K562 (cell line): ENCODE measurements around the gene GHITM. TPM values are rescaled to one million over a fixed set of nuclear protein-coding genes. Genes with fewer than 3 reads are reported as not detected.
A peak's percentile ranks its signal among the peaks of the same experiment; 100 is the strongest.

Experiments
- ATAC-seq: fragments of 200-7000 bp; cut with Tn5 transposase; 3 replicates; pipeline ENCODE4 v1.9.1; 2020; ENCODE audit warnings: moderate library complexity
- BruUV-seq: library from RNA; stranded (reverse); fragments of 400-500 nt; replicated peaks from 2 replicates; lab custom pipeline; 2021; lab: Mats Ljungman, UMichigan
- CTCF ChIA-PET: fragments of 300-600 bp; formaldehyde crosslinking; extraction: SDS; loops from one replicate; lab custom pipeline; 2021; ENCODE audit warnings: low intra/inter-chr PET ratio; lab: Yijun Ruan, JAX
- POLR2A ChIA-PET: fragments of 300-600, 350-650 bp; sonication (Branson Sonifier 250); formaldehyde crosslinking; extraction: SDS; loops from one replicate; lab custom pipeline; 2021; ENCODE audit warnings: antibody characterized with exemption, inconsistent platforms; lab: Yijun Ruan, JAX
- DNase-seq, 4 experiments: peaks; one replicate each; pipeline versions ENCODE4 v3.0.0 to v3.0.0-alpha.2; 2011 to 2018; ENCODE audit warnings: low spot score in 3 of 4, mixed read lengths in 3 of 4; ENCODE audit errors: extremely low read depth in 1 of 4
- FAIRE-seq: peaks from 2 replicates; lab custom pipeline; 2011; peaks lifted over from hg19 to GRCh38; lab: Jason Lieb, UNC
- H2AFZ ChIP-seq: 2 replicates; pipeline ENCODE4 v1.6.0; 2011; ENCODE audit warnings: low read depth, low read length, control low read depth, inconsistent platforms
- H3K27ac ChIP-seq: fragments of 200-600 bp; 3 replicates; pipeline ENCODE4 v1.8.0; 2011; ENCODE audit warnings: low read depth, mild to moderate bottlenecking, control low read depth, inconsistent platforms, low read length, moderate library complexity, mixed read lengths; ENCODE audit errors: extremely low read depth
- H3K27me3 ChIP-seq, 2 experiments: fragments of 300-600 bp in 1 of 2; 2 replicates in 1 of 2; 3 replicates in 1 of 2; pipeline versions ENCODE4 v1.6.0 to v1.8.0; 2011; ENCODE audit warnings: inconsistent platforms in 2 of 2, low read length in 2 of 2, mild to moderate bottlenecking in 1 of 2, mixed read lengths in 1 of 2, moderate library complexity in 1 of 2; ENCODE audit not compliant: control insufficient read depth in 2 of 2, insufficient read depth in 2 of 2
- H3K36me3 ChIP-seq: fragments of 300-600 bp; 3 replicates; pipeline ENCODE4 v1.8.0; 2011; ENCODE audit warnings: mild to moderate bottlenecking, low read length, inconsistent platforms; ENCODE audit not compliant: control insufficient read depth, insufficient read depth
- H3K4me1 ChIP-seq, 2 experiments: fragments of 200-600 bp in 1 of 2; replicated peaks in 1 of 2; 2 replicates in 1 of 2; 3 replicates in 1 of 2; pipeline versions ENCODE4 v1.5.1 to v1.8.0; 2011; ENCODE audit warnings: inconsistent platforms in 2 of 2, low read length in 2 of 2, mild to moderate bottlenecking in 1 of 2, mixed read lengths in 1 of 2, moderate library complexity in 1 of 2; ENCODE audit not compliant: control insufficient read depth in 2 of 2, insufficient read depth in 2 of 2
- H3K4me2 ChIP-seq: 2 replicates; pipeline ENCODE4 v1.6.1; 2011; ENCODE audit warnings: low read length, control low read depth, inconsistent platforms, mixed read lengths; ENCODE audit not compliant: insufficient read depth
- H3K4me3 ChIP-seq: fragments of 200-600 bp; sonication (generic), shearing (Covaris generic); 2 replicates; pipeline ENCODE4 v1.5.1; 2016; ENCODE audit warnings: control low read depth, inconsistent platforms
- H3K79me2 ChIP-seq: fragments of 200-600 bp; 3 replicates; pipeline ENCODE4 v1.8.0; 2011; ENCODE audit warnings: low read length, inconsistent platforms; ENCODE audit not compliant: control insufficient read depth, insufficient read depth
- H3K9ac ChIP-seq, 2 experiments: 2 replicates each; pipeline versions ENCODE4 v1.6.0 to v1.6.1; 2011; ENCODE audit warnings: low read depth in 2 of 2, low read length in 2 of 2, control low read depth in 1 of 2, inconsistent platforms in 1 of 2, mild to moderate bottlenecking in 1 of 2, mixed read lengths in 1 of 2; ENCODE audit not compliant: insufficient read depth in 1 of 2
- H3K9me1 ChIP-seq: one replicate; pipeline ENCODE4 v1.6.0; 2011; ENCODE audit warnings: inconsistent platforms, mild to moderate bottlenecking, low read length, moderate library complexity; ENCODE audit not compliant: control insufficient read depth, insufficient read depth
- H3K9me3 ChIP-seq: replicated peaks from 2 replicates; pipeline ENCODE4 v1.5.1; 2011; ENCODE audit warnings: low read depth, low read length, inconsistent platforms; ENCODE audit not compliant: control insufficient read depth, insufficient read depth
- H4K20me1 ChIP-seq: replicated peaks from 2 replicates; pipeline ENCODE4 v1.6.1; 2011; ENCODE audit warnings: low read length, inconsistent platforms, mixed read lengths; ENCODE audit not compliant: control insufficient read depth, insufficient read depth
- HOMEZ ChIP-seq: fragments of 250-450 bp; sonication (Bioruptor Pico); IDR thresholded peaks from 2 replicates; pipeline ENCODE4 v1.4.0; 2020; ENCODE audit warnings: mild to moderate bottlenecking, moderate library complexity
- KLF13 ChIP-seq: fragments of 450-650 bp; IDR thresholded peaks from 2 replicates; pipeline ENCODE4 v1.6.1; 2016; ENCODE audit warnings: missing genetic modification characterization, low read depth, mild to moderate bottlenecking, missing compliant biosample characterization, moderate library complexity, borderline replicate concordance
- ZFX ChIP-seq: sonication (generic); formaldehyde crosslinking; IDR thresholded peaks from 2 replicates; pipeline ENCODE4 v1.8.0; 2022; ENCODE audit warnings: mild to moderate bottlenecking, missing genetic modification reagents, moderate library complexity
- ZNF134 ChIP-seq: fragments of 250-450 bp; sonication (Bioruptor Pico); conservative IDR thresholded peaks from 2 replicates; pipeline ENCODE4 v1.4.0; 2020
- WGBS: fragments of 100-300 bp; shearing (Covaris generic); methylation state at CpG from one replicate; pipeline ENCODE4 v1.1.6; 2016; ENCODE audit warnings: low coverage, mixed read lengths; ENCODE audit not compliant: insufficient coverage; ENCODE audit errors: missing lambda C conversion rate; 5-methylcytosine and 5-hydroxymethylcytosine counted together
- in situ Hi-C: fragments of 300-500 bp; cut with MboI; formaldehyde crosslinking; loops from 4 replicates; pipeline ENCODE4 v1.15.0; 2018; ENCODE audit warnings: inconsistent platforms, mixed read lengths
- intact Hi-C: fragments of 100-400 bp; cut with micrococcal nuclease; formaldehyde crosslinking; loops from 2 replicates; pipeline ENCODE4 v1.14.2; 2022
- polyA plus RNA-seq, 8 experiments: library from polyadenylated mRNA; depleted of rRNA in 4 of 8; stranded (reverse) in 5 of 8; unstranded in 3 of 8; fragments of >200 nt; fragmentation: Nextera tagmentation in 2 of 8; fragmentation: Illumina TruSeq in 1 of 8; extraction: Ambion mirVana in 2 of 8; extraction: Trizol in 1 of 8; gene quantifications; 2 replicates each; pipeline versions ENCODE4 v1.2.1 to v1.2.3, GENCODE V29; 2011 to 2014; ENCODE audit warnings: inconsistent platforms in 1 of 8, missing spikeins in 1 of 8
- total RNA-seq, 7 experiments: library from RNA; depleted of rRNA in 6 of 7; stranded (reverse); fragments of >200 nt in 6 of 7; fragmentation: Illumina TruSeq in 2 of 7; extraction: Trizol in 2 of 7; gene quantifications; 2 replicates each; pipeline versions ENCODE4 v1.2.1 to v1.2.3, GENCODE V29; 2011 to 2021; ENCODE audit warnings: low replicate concordance in 1 of 7

The GHITM gene
- total and polyA plus RNA-seq, 9 of the 15 experiments (the other 6 are each of a cell fraction or from before 2014, with no cell fraction given): 322 to 1,258 (median 386) TPM

- peak overlapping the region; percentile 39 for H3K4me2 ChIP-seq
- WGBS: 2% methylated on average over 5 of the region's 5 CpGs
- no TSS peak for BruUV-seq
Observed at GRCh38 chr10:84193846-84194423, 54.6 kb downstream of the GHITM start.

More at GRCh38 chr10:84193846-84194423, 54.6 kb downstream of the GHITM start:
- ChIA-PET POLR2A (interaction anchor here (0.7 to 2.1 kb wide), 5 partner anchors 9 to 54 kb away, joined by 3 to 8 read pairs (median 4); partner anchors contain the start of gene GHITM), CTCF (no interaction called here)
- H4K20me1 ChIP-seq: peaks cover 6% of the 10 kb centered on the region; the same call in 1 of the 2 replicates
- intact Hi-C loops (no loop called here), in situ Hi-C loops (no loop called here)
- H2AFZ ChIP-seq: peak overlapping the region; percentile 61
- DNase-seq (no peak), ATAC-seq (no peak), FAIRE-seq (no peak)
- no peaks in the 10 kb centered on the region for H3K9me3 ChIP-seq
- peaks cover 0 to 16% of the 10 kb centered on the region in 2 experiments; a peak in 3 of 5 replicates for H3K4me1 ChIP-seq
- H3K9me1 ChIP-seq: no peaks in the 10 kb centered on the region
- 0 out of 2 replicates have a peak, but pooled peaks have one; percentile 79 for TF ChIP-seq KLF13 (tag)
- TF ChIP-seq ZFX (CRISPR knock-in tag): no peak
- TF ChIP-seq HOMEZ: no peak
- peak; percentile 41; the same call in 1 of the 2 replicates for TF ChIP-seq ZNF134 (CRISPR knock-in tag)
- peaks cover 38 to 86% of the 10 kb centered on the region in 2 experiments for H3K27me3 ChIP-seq
- no peak overlapping the region for H3K27ac ChIP-seq
- H3K4me3 ChIP-seq: peak overlapping the region; percentile 34
- peak overlapping the region in 1 of 2 experiments; percentile 6; a peak in 1 of 4 replicates for H3K9ac ChIP-seq
- H3K79me2 ChIP-seq: no peaks in the 10 kb centered on the region
- H3K36me3 ChIP-seq: no peaks in the 10 kb centered on the region
